HG03571 (cell line): Measurements from ENCODE around the gene RSKR.
"Not testable (repeated sequence)": the region's sequence is repeated elsewhere in the genome, so short reads cannot be mapped to it uniquely, and the experiment has no call there.

Experiments used
- ATAC-seq: cut with Tn5 transposase; IDR thresholded peaks from one replicate; pipeline ENCODE4 v1.9.1; 2021; ENCODE audit not compliant: unreplicated experiment

The RSKR gene

GRCh38 chr17:28579526-28579925 is 34.5 kb downstream of the RSKR start:
- no peak for ATAC-seq

GRCh38 chr17:28578246-28579195 is 35.5 kb downstream of the RSKR start:
- no peak for ATAC-seq

GRCh38 chr17:28577466-28577824 is 36.5 kb downstream of the RSKR start:
- ATAC-seq: no peak

GRCh38 chr17:28576758-28577465 is 37.1 kb downstream of the RSKR start, which contains the start of gene ALDOC:
Gene ALDOC (minus strand): TSS chr17:28576895. CDS start chr17:28575532, 1,363 bp downstream.
- ATAC-seq: peak; percentile 79

- not testable (repeated sequence) for ATAC-seq
Observed at GRCh38 chr17:28576016-28576415, 38.0 kb downstream of the RSKR start.

GRCh38 chr17:28575126-28575795 is 38.7 kb downstream of the RSKR start:
- ATAC-seq: no peak

- ATAC-seq: no peak
Observed at GRCh38 chr17:28574526-28574925, 39.5 kb downstream of the RSKR start.

- ATAC-seq: no peak
Observed at GRCh38 chr17:28573966-28574480, 40.0 kb downstream of the RSKR start.

- ATAC-seq: no peak
Observed at GRCh38 chr17:28573521-28573920, 40.5 kb downstream of the RSKR start.

GRCh38 chr17:28573040-28573380 is 41.0 kb downstream of the RSKR start:
- no peak for ATAC-seq

- ATAC-seq: no peak
Observed at GRCh38 chr17:28572259-28573039, 41.5 kb downstream of the RSKR start.

- ATAC-seq: peak; percentile 80
Observed at GRCh38 chr17:28571361-28572122, 42.4 kb downstream of the RSKR start, which contains the start of gene PIGS. Gene PIGS (minus strand): TSS chr17:28571524. CDS start chr17:28571496, 28 bp downstream.

GRCh38 chr17:28570716-28571360 is 43.1 kb downstream of the RSKR start:
- peak; percentile 27 for ATAC-seq

GRCh38 chr17:28569446-28569845 is 44.5 kb downstream of the RSKR start:
- no peak for ATAC-seq

- no peak for ATAC-seq
Observed at GRCh38 chr17:28567604-28568003, 46.4 kb downstream of the RSKR start.

GRCh38 chr17:28563475-28563874 is 50.5 kb downstream of the RSKR start:
- no peak for ATAC-seq
